GM10847 (cell line): ENCODE results near the gene PTPRG.

Source experiments
- POLR2A ChIP-seq: IDR thresholded peaks from 2 replicates; pipeline ENCODE4 v1.6.1; 2011; ENCODE audit not compliant: insufficient read length; ENCODE audit errors: extremely low read depth

PTPRG gene

GRCh38 chr3:61561374-61562041 is at the start of gene PTPRG:
Gene PTPRG (plus strand): TSS chr3:61561571. CDS start chr3:61562288, 717 bp downstream.
- no peak for TF ChIP-seq POLR2A

- TF ChIP-seq POLR2A, result no peak
Measured at GRCh38 chr3:61518590-61518989, 42.8 kb upstream of the PTPRG start.

DNA sequence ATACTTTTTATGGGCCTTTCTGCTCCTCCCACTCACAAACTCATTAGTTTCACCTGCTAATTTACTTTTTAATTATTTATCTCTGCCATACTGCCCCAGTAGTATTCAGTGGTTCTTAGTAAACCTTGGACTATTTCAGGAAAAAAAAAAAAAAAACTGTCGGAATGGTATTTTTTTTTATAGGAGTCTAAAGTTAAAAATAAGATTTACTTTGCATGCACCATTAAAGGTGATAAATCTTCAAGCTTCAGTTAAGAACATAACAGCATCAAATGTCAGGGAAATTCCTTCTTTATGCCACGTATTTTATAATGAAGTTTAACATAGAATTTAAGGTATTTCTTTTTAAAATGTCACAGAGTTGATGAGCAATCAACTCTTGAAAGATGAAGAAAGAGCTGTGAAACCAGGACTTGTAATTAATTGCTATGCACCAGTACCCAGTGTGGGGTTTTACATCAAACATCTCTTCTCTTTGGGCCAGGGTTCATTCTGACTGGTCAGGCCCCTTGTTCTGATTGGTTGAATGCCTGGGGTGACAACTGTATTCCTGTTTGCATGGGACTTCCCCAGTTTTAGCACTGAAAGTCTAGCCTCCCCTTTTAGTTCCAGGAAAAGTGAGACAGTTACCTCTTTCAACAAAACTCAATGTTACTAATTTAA is 40.3 kb upstream of the PTPRG start:
- no peak for TF ChIP-seq POLR2A

GRCh38 chr3:61522060-61522459 is 39.3 kb upstream of the PTPRG start:
- no peak for TF ChIP-seq POLR2A

- TF ChIP-seq POLR2A, result no peak
Measured at GRCh38 chr3:61522626-61523025, 38.7 kb upstream of the PTPRG start.

- no peak for TF ChIP-seq POLR2A
Measured at GRCh38 chr3:61524933-61525332, 36.4 kb upstream of the PTPRG start.

GRCh38 chr3:61526308-61526707 is 35.1 kb upstream of the PTPRG start:
- TF ChIP-seq POLR2A, result no peak

DNA sequence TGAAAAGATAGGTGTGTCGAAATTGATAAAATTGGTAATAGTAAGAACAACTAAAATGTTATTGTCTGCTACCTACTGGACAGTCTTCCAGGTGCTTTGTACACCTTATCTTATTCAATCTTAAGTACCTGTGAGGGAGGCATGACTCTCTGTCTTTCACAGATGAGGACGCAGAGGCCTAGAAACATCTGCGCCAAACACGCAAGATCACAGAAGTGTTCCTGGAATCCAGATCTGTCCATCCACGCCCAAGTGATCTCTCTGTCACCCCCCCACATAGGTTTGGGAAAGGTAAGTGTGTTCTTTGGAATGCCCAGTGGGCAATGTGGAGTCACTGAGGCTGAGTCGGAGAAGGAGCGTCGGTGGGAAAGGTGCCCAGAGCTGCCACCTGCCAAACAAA is 34.4 kb upstream of the PTPRG start:
- TF ChIP-seq POLR2A, result no peak

DNA sequence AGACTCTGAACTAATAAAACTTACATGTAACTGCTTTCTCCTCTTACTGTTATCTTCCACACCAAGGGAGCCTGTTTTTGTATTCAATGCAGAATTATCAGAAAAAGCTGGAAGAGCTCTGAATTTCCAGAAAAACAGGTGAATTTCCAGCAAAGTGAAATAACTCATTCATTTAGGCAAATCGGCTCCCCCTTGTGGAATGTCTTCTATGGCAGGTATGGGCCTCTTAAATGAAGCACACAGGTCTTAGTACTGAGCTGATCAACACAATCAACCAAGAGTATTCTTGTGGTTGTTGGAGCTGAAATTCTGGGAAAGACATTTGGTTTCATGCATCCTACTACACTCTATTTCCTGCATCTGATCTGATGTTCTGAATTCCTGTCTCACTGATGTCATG is 31.0 kb upstream of the PTPRG start:
- TF ChIP-seq POLR2A, result no peak

- no peak for TF ChIP-seq POLR2A
Measured at GRCh38 chr3:61531528-61531927, 29.8 kb upstream of the PTPRG start.

DNA sequence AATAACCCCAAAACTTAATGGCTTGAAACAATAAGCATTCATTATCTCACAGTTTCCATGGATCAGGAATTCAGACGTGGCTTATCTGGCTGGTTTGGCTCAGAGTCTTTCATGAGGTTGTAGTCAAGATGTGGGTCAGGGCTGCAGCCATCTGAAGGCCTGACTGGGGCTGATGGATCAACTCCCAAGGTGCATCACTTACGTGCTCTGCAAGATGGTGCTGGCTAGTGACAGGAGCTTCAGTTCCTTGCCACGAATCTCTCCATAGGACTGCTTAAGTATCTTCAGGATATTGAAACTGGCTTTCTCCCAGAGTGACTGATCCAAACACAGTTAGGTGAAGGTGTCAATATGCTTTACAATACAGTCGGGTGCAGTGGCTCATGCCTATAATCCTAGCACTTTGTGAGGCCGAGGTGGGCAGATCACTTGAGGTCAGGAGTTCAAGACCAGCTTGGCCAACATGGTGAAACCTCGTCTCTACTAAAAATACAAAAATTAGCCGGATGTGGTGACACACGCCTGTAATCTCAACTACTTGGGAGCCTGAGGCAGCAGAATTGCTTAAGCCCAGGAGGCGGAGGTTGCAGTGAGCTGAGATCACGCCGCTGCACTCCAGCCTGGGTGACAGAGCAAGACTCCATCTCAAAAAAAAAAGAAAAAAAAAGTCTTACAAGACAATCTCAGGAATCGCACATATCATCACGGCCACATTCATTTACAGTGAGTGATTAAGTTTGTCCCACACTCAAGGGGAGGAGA is 28.5 kb upstream of the PTPRG start:
- TF ChIP-seq POLR2A, result no peak

GRCh38 chr3:61535826-61536225 is 25.5 kb upstream of the PTPRG start:
- TF ChIP-seq POLR2A, result no peak

DNA sequence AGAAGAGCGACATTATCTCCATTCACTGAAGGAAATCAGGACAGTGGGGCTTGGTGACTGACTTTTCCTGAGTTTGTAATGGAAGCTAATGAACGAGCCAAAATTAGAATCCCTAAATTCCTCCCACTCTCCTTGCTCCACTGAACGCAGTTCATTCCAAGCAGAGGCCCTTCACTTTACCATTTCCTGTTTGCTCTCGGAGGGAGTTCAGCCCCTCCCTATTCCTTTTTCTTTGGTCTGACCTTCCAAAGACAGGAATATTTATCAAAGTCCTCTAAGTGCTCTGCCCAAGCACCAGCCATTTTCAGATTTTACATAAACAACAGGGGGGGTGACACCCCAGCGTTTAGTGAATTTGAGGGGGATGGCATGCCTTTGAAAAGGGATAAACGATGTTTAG is 24.0 kb upstream of the PTPRG start:
- TF ChIP-seq POLR2A, result no peak

DNA sequence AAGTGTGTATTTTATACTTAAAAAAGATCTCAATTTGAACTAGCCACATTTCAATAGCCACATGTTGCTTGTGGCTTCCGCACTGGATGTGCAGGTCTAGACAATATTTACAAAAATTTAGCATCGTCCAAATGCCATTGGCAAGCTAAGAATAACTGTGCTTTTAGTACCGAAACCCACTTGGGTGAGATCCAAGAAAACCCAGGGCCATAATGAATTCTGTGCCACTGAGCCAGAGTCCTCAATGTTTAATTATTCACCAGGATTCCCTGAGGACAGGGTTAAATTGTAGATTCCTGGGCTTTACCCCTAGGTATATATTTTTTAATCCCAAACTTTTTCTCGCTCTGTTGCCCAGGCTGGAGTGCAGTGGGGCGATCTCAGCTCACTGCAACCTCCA is 22.9 kb upstream of the PTPRG start:
- no peak for TF ChIP-seq POLR2A

- no peak for TF ChIP-seq POLR2A
Measured at GRCh38 chr3:61541694-61542093, 19.7 kb upstream of the PTPRG start.

DNA sequence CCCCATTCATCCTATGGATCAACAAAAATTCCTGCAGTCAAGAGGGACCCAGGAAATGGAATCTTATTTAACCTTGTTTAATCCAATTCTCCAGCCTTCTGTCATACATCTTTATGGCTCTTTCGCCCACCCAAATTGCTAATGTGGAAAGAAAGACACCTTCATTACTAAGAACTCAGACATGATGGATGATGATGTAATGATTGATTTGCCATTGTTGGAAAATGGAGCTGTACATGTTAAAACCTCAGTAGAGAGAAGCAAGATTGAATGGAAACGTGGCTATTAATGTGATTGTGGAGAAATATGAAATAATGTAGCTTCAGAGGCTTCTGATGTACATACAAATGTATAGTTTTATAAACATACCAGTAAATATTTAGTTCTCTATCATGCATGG is 15.7 kb upstream of the PTPRG start:
- no peak for TF ChIP-seq POLR2A

DNA sequence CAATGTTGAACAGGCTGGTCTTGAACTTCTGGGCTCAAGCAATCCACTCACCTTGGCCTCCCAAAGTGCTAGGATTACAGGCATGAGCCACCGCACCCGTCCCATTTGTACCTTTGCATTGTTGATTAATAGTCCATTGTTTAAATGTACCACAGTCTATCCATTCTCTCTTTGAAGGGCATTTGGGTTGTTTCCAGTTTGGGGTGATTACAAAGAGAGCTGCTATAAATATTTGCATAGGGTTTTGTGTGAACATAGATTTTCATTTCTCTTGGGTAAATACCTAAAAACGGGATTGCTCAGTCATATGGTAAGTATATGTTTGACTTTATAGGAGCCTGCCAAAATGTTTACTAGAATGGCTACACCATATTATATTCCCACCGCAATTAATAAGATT is 13.7 kb upstream of the PTPRG start:
- TF ChIP-seq POLR2A, result no peak

GRCh38 chr3:61559136-61559731 is 2.1 kb upstream of the PTPRG start:
- no peak for TF ChIP-seq POLR2A
